Prostate gland (tissue), 2 donors: ENCODE results near the gene ATP5MC3.

Source experiments
- CTCF ChIP-seq, 4 experiments: fragments of 200-600 bp in 2 of 4; fragments of 450-650 bp in 2 of 4; sonication (generic) in 2 of 4; IDR thresholded peaks; 1 replicate in 3 of 4; 2 replicates in 1 of 4; pipeline ENCODE4 v1.5.1; 2016 to 2019; ENCODE audit warnings: antibody characterized with exemption in 4 of 4, mild to moderate bottlenecking in 2 of 4, moderate library complexity in 2 of 4
- POLR2A ChIP-seq: fragments of 450-650 bp; IDR thresholded peaks from one replicate; pipeline ENCODE4 v1.6.1; 2016; ENCODE audit warnings: antibody characterized with exemption, mild to moderate bottlenecking
- POLR2AphosphoS5 ChIP-seq: sonication (generic); formaldehyde crosslinking; IDR thresholded peaks from one replicate; pipeline ENCODE4 v1.6.1; 2017; ENCODE audit warnings: antibody characterized with exemption

- TF ChIP-seq CTCF (IDR thresholded peaks at IDR 0.05) (no peak), POLR2AphosphoS5 (no peak), POLR2A (no peak)
Measured at GRCh38 chr2:175166216-175166824, 15.2 kb downstream of the ATP5MC3 start.
